HCT116 (cell line): ENCODE results near the gene ATXN1. TPM values are rescaled to one million over a fixed set of nuclear protein-coding genes. Genes with fewer than 3 reads are reported as not detected.

Source experiments
- ATAC-seq: fragments of 200-7000 bp; cut with Tn5 transposase; 2 replicates; pipeline ENCODE4 v1.9.1; 2020; ENCODE audit warnings: mild to moderate bottlenecking, moderate library complexity
- BruUV-seq: library from RNA; stranded (reverse); fragments of 400-500 nt; replicated peaks from 2 replicates; lab custom pipeline; 2021; lab: Mats Ljungman, UMichigan
- CTCF ChIA-PET: fragments of 300-600 bp; sonication (Branson Sonifier 250); formaldehyde crosslinking; loops from one replicate; lab custom pipeline; 2021; ENCODE audit warnings: antibody characterized with exemption; lab: Charles Lee
- POLR2A ChIA-PET: fragments of 300-600, 350-600 bp; sonication (Branson Sonifier 250); formaldehyde crosslinking; loops from one replicate; lab custom pipeline; 2021; ENCODE audit warnings: antibody characterized with exemption; lab: Charles Lee
- RAD21 ChIA-PET, 2 experiments: fragments of 300-600 bp; sonication (Branson Sonifier 250); formaldehyde crosslinking; loops; one replicate each; lab custom pipeline; 2023; ENCODE audit warnings: low total read pairs in 2 of 2; ENCODE audit not compliant: uncharacterized antibody in 2 of 2, unreplicated experiment in 2 of 2, low non-redundant PET in 1 of 2; lab: Charles Lee
- DNase-seq: peaks from one replicate; pipeline ENCODE4 v3.0.0-alpha.2; 2010; ENCODE audit warnings: low read depth, low spot score
- H2AFZ ChIP-seq: fragments of 200-600 bp; shearing (Covaris generic), sonication (generic); 2 replicates; pipeline ENCODE4 v1.6.1; 2017; ENCODE audit warnings: low read depth, mixed run types, mixed read lengths, antibody characterized with exemption, low read length; ENCODE audit not compliant: poor library complexity, severe bottlenecking
- H3K27ac ChIP-seq: 2 replicates; pipeline ENCODE4 v1.5.1; 2012; ENCODE audit warnings: low read depth, low read length
- H3K27me3 ChIP-seq: fragments of 200-600 bp; sonication (generic); 2 replicates; pipeline ENCODE4 v1.6.1; 2016; ENCODE audit warnings: mixed run types, low read length, mixed read lengths; ENCODE audit not compliant: insufficient read depth
- H3K36me3 ChIP-seq, 2 experiments: fragments of 200-500 bp in 1 of 2; fragments of 200-600 bp in 1 of 2; sonication (Bioruptor generic) in 1 of 2; sonication (generic) in 1 of 2; 2 replicates each; pipeline versions ENCODE4 v1.5.1 to v1.6.1; 2014 to 2016; ENCODE audit warnings: low read length in 2 of 2, inconsistent platforms in 1 of 2, mixed read lengths in 1 of 2, mixed run types in 1 of 2; ENCODE audit not compliant: insufficient read depth in 2 of 2, control insufficient read depth in 1 of 2
- H3K4me1 ChIP-seq, 2 experiments: fragments of 200-600 bp in 1 of 2; sonication (generic) in 1 of 2; 2 replicates each; pipeline versions ENCODE4 v1.5.1 to v1.6.1; 2012 to 2017; ENCODE audit warnings: low read length in 2 of 2, inconsistent platforms in 1 of 2, mild to moderate bottlenecking in 1 of 2, mixed read lengths in 1 of 2, mixed run types in 1 of 2, moderate library complexity in 1 of 2; ENCODE audit not compliant: insufficient read depth in 2 of 2, control insufficient read depth in 1 of 2
- H3K4me2 ChIP-seq: fragments of 200-600 bp; sonication (generic); 2 replicates; pipeline ENCODE4 v1.6.1; 2017; ENCODE audit warnings: mixed run types, low read length, mixed read lengths
- H3K4me3 ChIP-seq, 2 experiments: fragments of 200-600 bp in 1 of 2; sonication (generic) in 1 of 2; replicated peaks in 1 of 2; 2 replicates each; pipeline ENCODE4 v1.5.1; 2011 to 2016; ENCODE audit warnings: low read length in 2 of 2, control low read depth in 1 of 2, low read depth in 1 of 2, mild to moderate bottlenecking in 1 of 2, mixed read lengths in 1 of 2, mixed run types in 1 of 2
- H3K79me2 ChIP-seq: fragments of 200-600 bp; sonication (generic); 2 replicates; pipeline ENCODE4 v1.6.1; 2017; ENCODE audit warnings: mild to moderate bottlenecking, mixed run types, low read length, moderate library complexity, mixed read lengths; ENCODE audit not compliant: insufficient read depth
- H3K9ac ChIP-seq: fragments of 200-600 bp; sonication (generic); 2 replicates; pipeline ENCODE4 v1.6.1; 2016; ENCODE audit warnings: low read length, mixed read lengths
- H3K9me2 ChIP-seq: fragments of 200-600 bp; sonication (generic), shearing (Covaris generic); 2 replicates; pipeline ENCODE4 v1.6.1; 2017; ENCODE audit warnings: mixed run types, mild to moderate bottlenecking, moderate library complexity; ENCODE audit not compliant: insufficient read depth
- H3K9me3 ChIP-seq, 2 experiments: fragments of 200-500 bp in 1 of 2; fragments of 200-600 bp in 1 of 2; sonication (Bioruptor generic) in 1 of 2; sonication (generic) in 1 of 2; 2 replicates each; pipeline ENCODE4 v1.6.1; 2014 to 2017; ENCODE audit warnings: low read length in 2 of 2, mixed read lengths in 2 of 2, inconsistent platforms in 1 of 2, low read depth in 1 of 2, mild to moderate bottlenecking in 1 of 2, mixed run types in 1 of 2, moderate library complexity in 1 of 2; ENCODE audit not compliant: control insufficient read depth in 1 of 2, insufficient read depth in 1 of 2
- H4K20me1 ChIP-seq: fragments of 200-600 bp; sonication (generic), shearing (Covaris generic); 2 replicates; pipeline ENCODE4 v1.6.1; 2017; ENCODE audit warnings: mixed run types, mild to moderate bottlenecking, moderate library complexity; ENCODE audit not compliant: insufficient read depth
- ATF3 ChIP-seq: IDR thresholded peaks from 2 replicates; pipeline ENCODE4 v1.6.1; 2012
- CBX3 ChIP-seq: IDR thresholded peaks from 2 replicates; pipeline ENCODE4 v1.6.1; 2012; ENCODE audit warnings: low read depth
- CEBPB ChIP-seq: IDR thresholded peaks from 2 replicates; pipeline ENCODE4 v1.6.1; 2012; ENCODE audit warnings: low read depth
- CTCF ChIP-seq, 3 experiments: fragments of 200-600 bp in 1 of 3; sonication (generic) in 1 of 3; IDR thresholded peaks in 2 of 3; conservative IDR thresholded peaks in 1 of 3; 2 replicates each; pipeline ENCODE4 v1.5.1; 2012 to 2017; ENCODE audit warnings: low read depth in 2 of 3, low read length in 2 of 3, antibody characterized with exemption in 1 of 3, borderline replicate concordance in 1 of 3, control low read depth in 1 of 3, mild to moderate bottlenecking in 1 of 3, mixed read lengths in 1 of 3, mixed run types in 1 of 3, moderate library complexity in 1 of 3; ENCODE audit not compliant: insufficient read depth in 1 of 3
- ELF1 ChIP-seq: IDR thresholded peaks from 2 replicates; pipeline ENCODE4 v1.6.1; 2012; ENCODE audit warnings: low read depth, borderline replicate concordance
- EZH2phosphoT487 ChIP-seq: fragments of 200-600 bp; IDR thresholded peaks from 2 replicates; pipeline ENCODE4 v1.6.1; 2018; ENCODE audit warnings: antibody characterized with exemption, borderline replicate concordance
- FOSL1 ChIP-seq: IDR thresholded peaks from 2 replicates; pipeline ENCODE4 v1.6.1; 2012; ENCODE audit warnings: low read depth
- JUND ChIP-seq: IDR thresholded peaks from 2 replicates; pipeline ENCODE4 v1.6.1; 2012
- MAX ChIP-seq: IDR thresholded peaks from 2 replicates; pipeline ENCODE4 v1.6.1; 2012
- POLR2A ChIP-seq: IDR thresholded peaks from 2 replicates; pipeline ENCODE4 v1.7.0; 2011; ENCODE audit warnings: borderline replicate concordance; ENCODE audit not compliant: insufficient read depth, insufficient read length; ENCODE audit errors: extremely low read depth
- RAD21 ChIP-seq: IDR thresholded peaks from 2 replicates; pipeline ENCODE4 v1.6.1; 2012; ENCODE audit warnings: low read depth, mild to moderate bottlenecking
- REST ChIP-seq: IDR thresholded peaks from 2 replicates; pipeline ENCODE4 v1.6.1; 2012; ENCODE audit warnings: low read depth
- SIN3A ChIP-seq: IDR thresholded peaks from 2 replicates; pipeline ENCODE4 v1.6.1; 2012; ENCODE audit warnings: low read depth
- SP1 ChIP-seq: IDR thresholded peaks from 2 replicates; pipeline ENCODE4 v1.6.1; 2012; ENCODE audit warnings: low read depth
- TCF7L2 ChIP-seq: IDR thresholded peaks from 2 replicates; pipeline ENCODE4 v1.7.0; 2011; ENCODE audit warnings: borderline replicate concordance, inconsistent platforms; ENCODE audit not compliant: insufficient read depth, insufficient read length; ENCODE audit errors: extremely low read depth
- YY1 ChIP-seq: IDR thresholded peaks from 2 replicates; pipeline ENCODE4 v1.6.1; 2011; ENCODE audit warnings: low read length, low read depth, moderate library complexity, mild to moderate bottlenecking; ENCODE audit not compliant: insufficient replicate concordance; ENCODE audit errors: extremely low read depth
- ZBTB33 ChIP-seq: IDR thresholded peaks from 2 replicates; pipeline ENCODE4 v1.6.1; 2011; ENCODE audit warnings: mild to moderate bottlenecking, low read length, moderate library complexity; ENCODE audit not compliant: insufficient replicate concordance; ENCODE audit errors: extremely low read depth
- ZNF274 ChIP-seq: fragments of 200-500 bp; sonication (Bioruptor generic); IDR thresholded peaks from 2 replicates; pipeline ENCODE4 v1.6.1; 2014; ENCODE audit warnings: mild to moderate bottlenecking, low read depth, low read length, inconsistent platforms
- intact Hi-C: fragments of 100-400 bp; cut with micrococcal nuclease; formaldehyde crosslinking; loops from 2 replicates; pipeline ENCODE4 v1.10.0; 2022
- total RNA-seq: library from RNA; stranded (reverse); gene quantifications from one replicate; pipeline ENCODE4 v1.2.1, GENCODE V29; 2021; ENCODE audit not compliant: unreplicated experiment

Gene ATXN1
- total RNA-seq, 1 experiment from 2014 or later: 21.0 TPM

GRCh38 chr6:16370943-16371342 is 390.3 kb downstream of the ATXN1 start:
- Histone ChIP-seq H3K9ac (no peak overlapping the region), H3K27ac (no peak overlapping the region), H3K9me2 (no peaks in the 10 kb centered on the region), H2AFZ (no peak overlapping the region), H3K4me1 (no peaks in the 10 kb centered on the region), H3K36me3 (no peaks in the 10 kb centered on the region), H3K4me3 (no peak overlapping the region), H3K4me2 (no peak overlapping the region), H3K27me3 (no peaks in the 10 kb centered on the region), H4K20me1 (no peaks in the 10 kb centered on the region), H3K9me3 (no peaks in the 10 kb centered on the region), H3K79me2 (no peaks in the 10 kb centered on the region)
- BruUV-seq: no TSS peak
- ChIA-PET RAD21 (no interaction called here), CTCF (no interaction called here), POLR2A (no interaction called here)
- intact Hi-C loops: no loop called here
- no peak for TF ChIP-seq ZBTB33
- TF ChIP-seq EZH2phosphoT487: no peak
- no peak for TF ChIP-seq ELF1
- no peak for TF ChIP-seq ATF3
- no peak for TF ChIP-seq CEBPB
- TF ChIP-seq RAD21: no peak
- TF ChIP-seq JUND: no peak
- no peak for TF ChIP-seq FOSL1
- no peak for TF ChIP-seq REST
- TF ChIP-seq CBX3: no peak
- TF ChIP-seq MAX: no peak
- no peak for TF ChIP-seq SIN3A
- TF ChIP-seq ZNF274: no peak
- TF ChIP-seq SP1: no peak
- no peak for TF ChIP-seq YY1
- TF ChIP-seq POLR2A: no peak
- no peak for TF ChIP-seq TCF7L2
- TF ChIP-seq CTCF (IDR thresholded peaks at IDR 0.05 in 2 of 3, conservative IDR thresholded peaks at IDR 0.05 in 1 of 3; ENCODE audit: borderline replicate concordance in 1 of 3, insufficient read depth in 1 of 3, low read depth in 2 of 3, low read length in 2 of 3): no peak
- no peak for ATAC-seq
- no peak for DNase-seq
